AML-193 (cell line): ENCODE measurements around the gene RPS6KA1.
"Not testable (repeated sequence)": the region's sequence is repeated elsewhere in the genome, so short reads cannot be mapped to it uniquely, and the experiment has no call there.

Experiments
- DNase-seq, 2 experiments: peaks; one replicate each; lab custom pipeline; 2025; lab: John Stamatoyannopoulos, UW

RPS6KA1 gene

GRCh38 chr1:26529655-26530409, at the start of gene RPS6KA1:
Gene RPS6KA1 (plus strand): TSS chr1:26529761. CDS start chr1:26529921, 160 bp downstream.
- DNase-seq = peak in 1 of 2 experiments; percentile 21

GRCh38 chr1:26482921-26483320, 46.6 kb upstream of the RPS6KA1 start:
- no peak for DNase-seq

DNA sequence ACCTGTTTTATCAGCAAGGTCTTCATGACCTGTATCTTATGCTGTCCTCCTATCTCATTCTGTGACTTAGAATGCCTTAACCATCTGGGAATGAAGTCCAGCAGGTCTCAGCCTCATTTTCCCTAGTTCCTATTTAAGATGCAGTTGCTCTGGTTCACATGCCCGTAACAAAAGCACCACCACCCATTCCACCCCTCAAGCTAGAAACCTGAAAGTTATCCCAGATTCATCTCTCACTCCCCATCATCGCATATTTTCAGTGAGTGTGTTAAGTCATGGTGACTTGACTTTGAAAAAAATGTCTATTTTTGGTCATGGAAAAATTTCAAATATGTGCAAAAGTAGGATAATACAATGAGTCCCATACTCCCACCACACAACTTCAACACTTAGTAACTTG, 45.6 kb upstream of the RPS6KA1 start:
- DNase-seq = no peak

DNA sequence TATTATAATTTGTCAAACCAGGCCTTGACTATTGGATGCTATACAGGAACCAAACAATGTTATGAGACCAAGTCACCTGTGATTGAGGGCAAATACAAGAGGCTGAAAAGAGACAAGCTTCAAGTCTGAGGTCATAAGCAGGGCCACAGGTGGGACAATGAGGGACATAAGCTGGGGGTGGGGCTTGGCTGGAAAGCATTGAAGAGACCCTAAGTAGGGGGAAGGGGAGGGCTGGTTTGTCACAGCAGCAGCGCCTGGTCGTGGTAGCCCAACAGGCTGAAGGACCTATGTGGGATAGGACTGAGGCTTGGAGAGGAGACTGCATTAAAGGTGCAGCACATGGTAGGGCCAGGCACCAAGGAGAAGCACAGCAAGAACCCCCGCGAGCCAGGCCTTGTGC, 39.4 kb upstream of the RPS6KA1 start:
- DNase-seq = no peak

DNA sequence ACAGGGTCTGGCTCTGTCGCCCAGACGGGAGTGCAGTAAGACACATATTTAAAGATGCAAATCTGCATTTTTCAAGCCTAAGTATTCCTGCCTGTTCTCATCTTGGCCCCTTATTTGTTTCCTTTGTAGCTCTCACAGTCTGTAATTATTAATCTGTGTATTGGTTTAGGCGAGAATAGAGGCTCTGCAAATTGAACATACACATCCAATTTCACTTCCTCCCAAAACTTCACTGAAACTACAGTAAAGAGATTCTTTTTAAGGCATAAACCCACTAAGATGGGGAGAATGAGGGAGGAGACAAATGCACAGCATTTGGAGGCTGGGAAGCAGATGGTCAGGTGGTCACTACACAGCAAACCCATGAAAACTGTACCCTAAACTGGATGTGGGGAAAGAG, 36.3 kb upstream of the RPS6KA1 start:
- DNase-seq = no peak

GRCh38 chr1:26493938-26494337, 35.6 kb upstream of the RPS6KA1 start:
- DNase-seq = no peak

GRCh38 chr1:26496861-26497260, 32.7 kb upstream of the RPS6KA1 start:
- DNase-seq = no peak

DNA sequence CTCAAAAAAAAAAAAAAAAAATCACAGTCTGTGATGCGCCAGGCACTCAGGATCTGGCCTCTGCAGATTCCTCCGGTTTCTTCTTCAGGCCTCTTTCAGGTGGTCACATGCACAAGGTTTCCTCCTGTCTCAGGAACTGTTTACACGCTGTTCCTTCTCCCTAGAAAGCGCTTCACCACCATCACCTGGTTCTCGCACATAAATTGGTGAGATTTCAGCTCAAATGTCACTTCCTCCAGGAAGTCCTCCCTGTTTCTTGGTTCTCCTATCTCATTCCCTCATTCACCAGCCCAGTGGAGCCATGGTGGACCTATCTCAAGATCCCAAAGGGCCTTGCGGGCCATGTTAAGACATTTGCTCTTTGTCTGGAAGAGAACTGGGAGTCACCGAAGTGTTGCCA, 30.7 kb upstream of the RPS6KA1 start:
- DNase-seq = no peak

DNA sequence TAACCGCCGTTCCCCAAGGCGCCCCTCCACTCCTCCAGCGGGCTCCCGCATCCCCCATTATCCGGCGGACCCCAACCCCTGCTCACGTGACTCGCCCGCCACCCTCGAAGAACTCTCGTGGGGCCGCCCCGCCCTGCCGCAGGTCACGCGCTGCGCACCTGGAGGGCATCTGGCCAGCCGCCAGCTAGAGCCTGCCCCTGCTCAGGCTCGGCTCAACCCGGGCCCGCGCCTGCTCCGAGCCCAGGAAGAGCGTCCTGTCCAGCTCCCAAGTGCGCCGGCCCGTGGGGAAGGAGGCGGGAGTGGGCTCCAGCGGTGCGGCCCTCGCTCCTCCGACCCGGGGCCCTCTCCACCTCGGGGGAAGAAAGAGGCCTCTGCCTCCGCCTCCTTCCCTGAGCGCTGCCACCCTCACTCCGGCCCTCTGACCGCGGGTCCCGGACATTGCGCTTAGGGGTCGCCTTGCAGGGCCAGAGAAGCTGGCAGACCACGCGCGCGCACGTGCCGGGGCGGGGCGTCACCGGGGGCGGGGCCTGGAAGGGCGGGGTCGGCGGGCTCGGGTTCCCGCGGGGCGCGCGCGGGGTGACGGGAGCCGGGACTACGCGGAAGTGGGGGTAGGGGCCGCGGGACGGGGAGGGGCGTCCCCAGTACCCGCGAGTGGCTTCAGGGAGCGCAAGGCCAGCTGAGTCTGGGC, 28.9 kb upstream of the RPS6KA1 start:
- peak; percentile 48 to 66 for DNase-seq

GRCh38 chr1:26510711-26511110, 18.9 kb upstream of the RPS6KA1 start:
- DNase-seq = not testable (repeated sequence)

DNA sequence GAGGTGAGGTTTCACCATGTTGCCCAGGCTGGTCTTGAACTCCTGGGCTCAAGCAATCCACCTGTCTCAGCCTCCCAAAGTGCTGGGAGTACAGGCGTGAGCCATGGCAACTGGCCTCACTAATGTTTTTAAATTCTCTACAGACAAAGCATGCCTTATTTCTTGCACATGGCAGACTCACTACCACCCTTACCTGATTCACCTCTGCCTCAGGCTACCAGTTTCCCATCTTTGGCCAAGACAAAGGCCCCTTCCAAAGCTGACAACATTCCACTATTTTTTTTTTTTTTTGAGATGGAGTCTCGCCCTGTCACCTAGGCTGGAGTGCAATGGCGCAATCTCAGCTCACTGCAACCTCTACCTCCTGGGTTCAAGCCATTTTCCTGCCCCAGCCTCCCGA, 13.7 kb upstream of the RPS6KA1 start:
- not testable (repeated sequence) for DNase-seq

- DNase-seq = no peak
These were observed 12.4 kb upstream of the RPS6KA1 start for GRCh38 chr1:26516987-26517765.

GRCh38 chr1:26517766-26518049, 11.9 kb upstream of the RPS6KA1 start:
- DNase-seq = no peak

- no peak for DNase-seq
These were observed 11.2 kb upstream of the RPS6KA1 start for GRCh38 chr1:26518355-26518754.

DNA sequence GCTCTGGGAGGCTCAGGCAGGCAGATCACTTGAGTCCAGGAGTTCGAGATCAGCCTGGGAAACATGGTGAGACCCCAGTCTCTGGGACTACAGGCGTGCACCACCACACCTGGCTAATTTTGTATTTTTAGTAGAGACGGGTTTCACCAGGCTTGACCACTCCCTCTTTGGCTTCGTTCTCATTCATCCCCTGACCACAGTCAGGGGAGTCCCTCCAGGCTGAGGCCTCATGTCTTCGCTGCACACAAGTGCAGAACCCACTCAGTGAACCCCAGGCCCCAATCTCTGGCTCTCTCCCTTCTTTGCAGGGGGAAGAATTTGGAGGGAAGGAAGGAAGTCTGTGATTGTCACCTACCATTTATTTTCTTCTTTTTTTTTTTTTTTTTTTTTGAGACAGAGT, 9.2 kb upstream of the RPS6KA1 start:
- no peak for DNase-seq

DNA sequence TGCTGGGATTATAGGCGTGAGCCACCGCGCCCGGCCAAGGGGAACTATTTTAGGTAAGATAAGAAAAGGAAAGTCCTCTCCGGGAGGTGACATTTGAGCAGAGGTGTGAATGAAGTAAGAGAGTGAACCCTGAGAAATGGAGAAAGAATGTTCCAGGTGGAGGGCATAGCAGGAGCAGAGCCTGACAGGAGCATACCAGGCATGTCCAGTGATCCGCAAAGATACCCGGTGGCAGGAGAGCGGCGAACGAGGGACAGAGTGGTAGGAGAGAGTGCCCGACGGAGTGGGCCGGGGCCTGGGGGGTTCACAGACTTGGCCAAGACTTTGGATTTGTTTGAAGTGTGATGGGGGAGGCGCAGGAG, 7.9 kb upstream of the RPS6KA1 start:
- DNase-seq = no peak

DNA sequence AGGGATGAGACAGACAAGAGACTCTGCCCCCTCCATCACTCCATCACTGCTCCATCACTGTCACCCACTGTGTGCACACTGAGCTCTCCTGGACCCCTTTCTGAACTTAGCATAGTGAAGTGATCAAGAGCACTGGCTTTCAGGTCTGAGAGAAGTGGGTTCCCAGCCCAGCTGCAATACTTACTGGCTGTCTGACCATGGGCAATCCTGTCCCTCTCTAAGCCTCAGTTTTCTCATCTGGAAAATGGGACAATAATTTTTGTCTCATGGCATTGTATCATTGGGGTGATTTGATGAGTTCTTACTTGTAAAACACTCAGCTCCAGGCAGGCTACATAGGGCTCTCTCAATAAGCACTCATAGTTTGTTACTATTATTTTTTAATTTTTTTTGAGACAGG, 7.5 kb upstream of the RPS6KA1 start:
- no peak for DNase-seq

DNA sequence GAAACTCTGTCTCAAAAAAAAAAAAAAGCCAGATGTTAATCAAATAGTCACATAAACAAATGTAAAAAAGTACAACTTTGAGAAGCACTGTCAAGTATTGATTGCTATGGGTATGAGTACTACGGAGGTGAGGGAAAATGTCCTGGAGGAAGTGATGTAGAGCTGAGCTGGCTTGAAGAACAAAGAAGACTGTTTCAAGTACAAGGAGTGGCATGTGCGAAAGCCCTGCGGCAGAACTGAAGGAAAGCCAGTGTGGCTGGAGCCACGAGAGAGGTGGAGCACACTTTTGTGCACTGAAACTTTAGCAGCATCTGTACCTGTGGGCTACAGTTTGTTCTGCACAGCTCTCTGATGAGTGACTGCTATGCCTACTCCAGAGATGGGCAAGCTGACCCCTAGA, 5.4 kb upstream of the RPS6KA1 start:
- no peak for DNase-seq

- no peak for DNase-seq
These were observed 3.3 kb upstream of the RPS6KA1 start for GRCh38 chr1:26526287-26526686.

DNA sequence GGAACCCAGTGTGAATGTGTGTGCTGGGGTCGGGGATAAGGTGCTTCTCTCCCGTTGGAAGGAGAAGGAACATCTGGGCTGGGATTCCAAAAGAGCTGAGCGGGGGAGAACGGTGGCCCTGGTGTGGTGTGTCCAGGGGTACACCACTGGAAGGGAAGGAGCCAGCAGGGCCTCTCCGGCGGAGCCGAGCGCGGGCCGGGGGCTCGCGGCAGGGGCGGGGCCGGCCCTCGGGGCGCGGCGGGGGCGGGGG, 231 bp upstream of the RPS6KA1 start:
- DNase-seq = no peak

DNA sequence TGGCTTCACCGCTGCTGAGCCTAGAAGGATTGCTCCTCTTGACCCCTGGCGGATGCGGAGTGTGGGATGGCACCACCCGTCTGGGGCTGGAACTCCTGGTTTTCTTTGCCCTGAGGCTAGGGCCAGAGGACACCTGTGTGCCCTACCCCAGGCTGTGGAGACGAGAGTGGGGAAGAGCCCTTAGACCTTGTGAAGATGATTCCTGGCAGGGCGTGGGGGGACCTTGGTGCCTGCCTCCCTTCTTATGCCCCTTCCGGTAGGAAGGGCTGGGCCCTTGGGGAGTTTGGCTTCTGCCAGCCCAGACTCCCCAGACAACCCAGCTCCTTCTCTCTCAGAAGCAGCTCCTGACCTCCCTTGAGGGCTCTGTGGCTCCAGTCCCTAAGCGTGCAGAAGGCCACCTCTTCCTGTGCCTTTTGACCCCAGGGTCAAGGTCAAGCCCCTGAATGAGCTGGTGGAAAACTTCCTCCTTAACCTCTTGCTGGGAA, 891 bp downstream of the RPS6KA1 start:
- no peak for DNase-seq

GRCh38 chr1:26530895-26531598, 1.5 kb downstream of the RPS6KA1 start:
- peak; percentile 31 to 61 for DNase-seq

GRCh38 chr1:26531651-26532131, 2.1 kb downstream of the RPS6KA1 start:
- DNase-seq = no peak
